Large intestine (tissue), 3 donors: Measurements from ENCODE around the gene SNW1. TPM values are rescaled to one million over a fixed set of nuclear protein-coding genes. Genes with fewer than 3 reads are reported as not detected.
A peak's percentile ranks its signal among the peaks of the same experiment; 100 is the strongest.

Experiments
- DNase-seq, 2 donors: peaks; one replicate each; pipeline versions ENCODE4 v3.0.0 to v3.0.0-alpha.2; 2013
- H3K27ac ChIP-seq: one replicate; pipeline ENCODE4 v1.5.1; 2013; ENCODE audit warnings: low read length
- H3K27me3 ChIP-seq: 2 replicates; pipeline ENCODE4 v1.6.1; 2013; ENCODE audit warnings: low read length; ENCODE audit not compliant: control insufficient read depth, insufficient read depth
- H3K36me3 ChIP-seq: 2 replicates; pipeline ENCODE4 v1.6.1; 2013; ENCODE audit warnings: low read length; ENCODE audit not compliant: control insufficient read depth, insufficient read depth
- H3K4me1 ChIP-seq: one replicate; pipeline ENCODE4 v1.6.1; 2013; ENCODE audit warnings: low read length; ENCODE audit not compliant: control insufficient read depth, insufficient read depth
- H3K4me3 ChIP-seq: one replicate; pipeline ENCODE4 v1.5.1; 2013; ENCODE audit warnings: low read length
- H3K9me3 ChIP-seq: one replicate; pipeline ENCODE4 v1.6.1; 2013; ENCODE audit warnings: mild to moderate bottlenecking, low read depth, low read length, moderate library complexity; ENCODE audit not compliant: control insufficient read depth
- WGBS: methylation state at CpG from one replicate; pipeline ENCODE4 v1.1.5; 2013; ENCODE audit warnings: low lambda C conversion rate; ENCODE audit not compliant: insufficient coverage; 5-methylcytosine and 5-hydroxymethylcytosine counted together
- polyA plus RNA-seq: library from polyadenylated mRNA; unstranded; fragments of 120-200 nt; gene quantifications from one replicate; pipeline ENCODE4 v1.2.1, GENCODE V29; 2013

Gene SNW1
- polyA plus RNA-seq, 1 donor, result 65.3 TPM

DNA sequence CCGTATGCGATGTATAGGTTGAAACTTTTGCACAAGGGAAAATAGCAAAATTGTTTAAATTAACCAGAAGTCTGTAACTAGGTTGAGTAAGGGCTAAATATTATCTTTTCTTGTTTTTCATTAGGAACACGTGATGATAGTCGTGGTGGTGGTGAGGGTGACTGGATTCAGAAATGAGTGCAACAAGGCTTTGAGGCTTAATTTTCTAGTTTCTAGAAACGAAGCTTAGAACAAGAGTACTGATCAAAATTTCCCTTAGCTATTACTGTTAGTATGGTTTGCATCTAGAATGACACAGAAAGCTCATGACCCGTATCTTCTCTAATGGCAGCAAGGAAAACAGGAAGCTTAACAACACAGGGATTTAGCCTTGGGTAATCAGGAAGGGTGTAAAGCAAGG lies 46.0 kb downstream of the SNW1 start:
- no peaks in the 10 kb centered on the region for H3K27me3 ChIP-seq
- H3K4me3 ChIP-seq, result no peak overlapping the region
- H3K36me3 ChIP-seq, result peaks cover 77% of the 10 kb centered on the region
- no peak overlapping the region for H3K27ac ChIP-seq
- peaks cover 4% of the 10 kb centered on the region for H3K4me1 ChIP-seq
- H3K9me3 ChIP-seq, result no peaks in the 10 kb centered on the region
- no peak for DNase-seq
- 100% methylated on average over 1 of the region's 6 CpGs for WGBS

DNA sequence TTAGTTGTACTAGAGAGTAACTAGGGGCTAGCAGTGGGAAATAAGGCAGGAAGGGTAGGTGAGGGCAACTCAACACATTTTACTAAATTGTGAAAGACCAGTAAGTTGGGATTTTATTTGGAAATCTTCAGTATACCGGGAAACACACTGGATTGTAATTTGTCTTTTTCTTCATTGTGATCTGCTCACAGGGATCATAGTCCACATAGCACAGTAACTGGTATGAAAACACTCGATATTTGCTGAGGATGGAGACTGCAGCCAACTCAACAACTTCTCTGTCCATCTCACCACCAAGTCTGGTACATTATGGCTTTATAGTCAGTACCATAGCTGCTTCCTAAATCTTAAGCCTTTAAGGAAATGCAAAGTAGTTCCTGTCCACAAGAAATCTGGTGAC lies 50.6 kb downstream of the SNW1 start:
- Histone ChIP-seq H3K36me3 (peaks cover 40% of the 10 kb centered on the region), H3K27me3 (no peaks in the 10 kb centered on the region), H3K27ac (no peak overlapping the region), H3K4me1 (peaks cover 18% of the 10 kb centered on the region), H3K9me3 (no peaks in the 10 kb centered on the region), H3K4me3 (no peak overlapping the region)
- WGBS, result no CpG with 5 or more reads among the region's 2 CpGs
- DNase-seq, result peak in 1 of 2 donors; percentile 3

DNA sequence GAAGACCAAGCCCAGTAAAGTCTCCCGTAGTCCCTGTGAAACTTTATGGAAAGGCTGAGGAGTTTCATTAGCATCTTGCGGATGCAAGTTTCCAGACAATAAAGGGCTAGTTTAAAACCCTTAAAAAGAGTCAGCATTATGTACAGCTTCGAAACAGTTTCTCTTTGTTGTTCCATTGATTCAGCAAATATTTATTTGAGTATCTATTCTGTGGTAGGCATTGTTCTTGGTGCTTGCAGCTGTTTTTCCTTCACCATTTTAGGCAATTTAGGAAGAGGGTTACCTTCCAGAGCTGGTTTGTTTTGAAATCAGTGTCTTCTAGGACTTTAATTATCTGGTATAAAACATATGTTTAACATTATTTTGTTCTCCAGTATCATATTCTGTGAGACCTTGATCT lies 51.5 kb downstream of the SNW1 start:
- Histone ChIP-seq H3K36me3 (peaks cover 35% of the 10 kb centered on the region), H3K27me3 (no peaks in the 10 kb centered on the region), H3K9me3 (no peaks in the 10 kb centered on the region), H3K4me1 (peaks cover 18% of the 10 kb centered on the region), H3K27ac (no peak overlapping the region), H3K4me3 (peak overlapping the region; percentile 76)
- DNase-seq, result no peak
- 40% methylated on average over 1 of the region's 3 CpGs for WGBS

DNA sequence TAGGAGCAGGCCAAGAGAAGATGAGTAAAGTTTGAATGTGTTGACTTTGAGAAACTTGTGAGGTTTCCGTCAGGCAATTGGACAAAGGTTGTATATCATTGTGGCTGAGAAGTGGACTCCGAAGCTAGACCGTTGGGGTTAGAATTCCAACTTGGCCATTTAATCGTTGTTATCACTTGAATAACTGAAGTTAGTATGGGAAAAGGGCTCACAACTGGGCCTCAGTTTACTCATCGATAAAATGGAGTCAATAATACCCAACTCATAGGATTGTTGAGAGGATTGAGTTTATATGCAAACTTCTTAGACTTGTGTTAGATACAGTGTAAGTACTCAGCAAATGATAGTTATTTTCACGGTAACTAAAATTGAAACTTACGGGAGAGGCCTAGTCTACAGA lies 52.2 kb downstream of the SNW1 start:
- Histone ChIP-seq H3K9me3 (no peaks in the 10 kb centered on the region), H3K27ac (no peak overlapping the region), H3K4me1 (peaks cover 18% of the 10 kb centered on the region), H3K4me3 (peak overlapping the region; percentile 76), H3K27me3 (no peaks in the 10 kb centered on the region), H3K36me3 (peaks cover 36% of the 10 kb centered on the region)
- peak in 1 of 2 donors; percentile 29 for DNase-seq
- 52% methylated on average over 2 of the region's 7 CpGs for WGBS

DNA sequence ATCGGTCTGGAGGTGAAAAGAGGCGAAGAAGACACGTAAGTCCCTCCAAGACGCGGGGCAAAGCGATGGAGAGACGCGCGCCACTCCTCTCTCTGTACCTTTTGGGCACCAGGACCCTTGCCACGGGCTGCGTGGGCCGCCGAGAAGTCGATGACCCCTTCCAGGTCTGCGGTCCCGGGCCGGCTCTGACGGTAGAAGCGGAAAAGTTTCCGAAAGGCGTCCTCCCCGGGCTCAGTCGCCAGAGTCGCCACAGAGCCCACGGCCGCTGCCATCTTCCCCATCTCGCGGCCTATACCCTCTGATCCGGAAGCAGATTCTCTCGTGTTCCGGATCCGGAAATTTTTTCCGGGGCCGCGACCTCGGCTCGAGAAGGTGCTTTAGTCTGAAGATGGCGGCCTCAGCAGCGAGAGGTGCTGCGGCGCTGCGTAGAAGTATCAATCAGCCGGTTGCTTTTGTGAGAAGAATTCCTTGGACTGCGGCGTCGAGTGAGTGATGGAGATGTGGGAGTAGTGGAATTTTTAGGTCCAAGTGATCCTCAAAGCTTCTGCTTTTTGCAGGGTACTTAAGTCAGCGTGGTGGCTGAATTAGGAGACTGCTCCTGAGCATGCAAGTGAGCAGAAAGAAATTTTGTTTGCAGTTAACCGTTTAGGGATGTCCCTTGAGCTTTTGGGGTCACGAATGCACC lies 53.1 kb downstream of the SNW1 start, which contains the start of the genes ALKBH1 and SLIRP:
Gene ALKBH1, minus strand, starts transcription at position 300 of the 685 bp plus-strand sequence. Its CDS starts 19 bp downstream, at position 281.
Gene SLIRP, plus strand, starts transcription at position 380 of the 685 bp plus-strand sequence. Its CDS starts 9 bp downstream, at position 389.
- H3K27me3 ChIP-seq, result no peaks in the 10 kb centered on the region
- H3K27ac ChIP-seq, result peak within 1 kb of the TSS; percentile 30
- H3K4me3 ChIP-seq, result peak within 1 kb of the TSS; percentile 76
- 0% methylated on average over 1 of the region's 49 CpGs for WGBS
- H3K4me1 ChIP-seq, result peaks cover 18% of the 10 kb centered on the region
- peaks cover 35% of the 10 kb centered on the region for H3K36me3 ChIP-seq
- DNase-seq, result peak; percentile 84 to 90
- no peaks in the 10 kb centered on the region for H3K9me3 ChIP-seq

DNA sequence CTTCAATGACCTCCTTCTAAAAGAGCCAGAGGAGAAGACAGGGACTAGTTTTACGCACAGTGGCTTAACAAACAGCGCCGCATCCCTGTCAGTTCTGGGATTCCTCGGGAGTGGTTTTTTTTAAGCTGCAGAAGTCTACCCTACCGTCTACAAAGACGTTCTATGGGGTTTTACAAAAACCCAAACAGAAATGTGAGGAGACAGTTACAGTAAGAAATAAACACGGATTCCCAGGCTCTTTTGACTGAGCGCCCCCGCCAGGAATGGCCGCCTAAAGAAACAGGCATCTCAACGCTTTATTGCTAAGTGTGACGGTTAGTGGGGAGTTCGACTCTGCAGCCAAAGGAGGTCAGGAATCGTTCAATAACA lies 53.6 kb downstream of the SNW1 start:
- H3K9me3 ChIP-seq, result no peaks in the 10 kb centered on the region
- WGBS, result no CpG with 5 or more reads among the region's 14 CpGs
- peak in 1 of 2 donors; percentile 56 for DNase-seq
- H3K4me3 ChIP-seq, result peak overlapping the region; percentile 76
- H3K36me3 ChIP-seq, result peaks cover 35% of the 10 kb centered on the region
- H3K27ac ChIP-seq, result no peak overlapping the region
- H3K27me3 ChIP-seq, result no peaks in the 10 kb centered on the region
- peaks cover 18% of the 10 kb centered on the region for H3K4me1 ChIP-seq

DNA sequence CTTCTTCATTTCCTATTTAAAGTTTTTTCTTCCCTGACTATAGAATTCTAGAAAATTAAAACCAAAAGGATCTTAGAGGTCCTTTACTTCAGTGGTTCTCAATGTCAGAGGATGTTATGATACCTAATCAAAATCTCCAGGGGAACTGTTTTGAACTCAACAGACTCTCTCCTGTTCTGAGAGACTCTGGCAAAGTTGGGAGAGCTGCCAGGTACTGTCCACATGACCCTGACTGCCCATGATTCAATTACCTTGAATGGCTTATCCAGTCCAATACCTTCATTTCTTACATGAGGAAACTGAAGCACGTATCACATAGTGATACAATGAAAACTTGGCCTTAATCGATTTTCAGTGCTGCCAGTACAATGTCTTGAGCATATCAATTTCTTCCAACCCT lies 69.7 kb downstream of the SNW1 start:
- H3K4me1 ChIP-seq, result no peaks in the 10 kb centered on the region
- no peak for DNase-seq
- no peak overlapping the region for H3K27ac ChIP-seq
- H3K36me3 ChIP-seq, result peaks cover 43% of the 10 kb centered on the region
- no peaks in the 10 kb centered on the region for H3K27me3 ChIP-seq
- no peaks in the 10 kb centered on the region for H3K9me3 ChIP-seq
- WGBS, result 100% methylated on average over 1 of the region's 2 CpGs
- no peak overlapping the region for H3K4me3 ChIP-seq

DNA sequence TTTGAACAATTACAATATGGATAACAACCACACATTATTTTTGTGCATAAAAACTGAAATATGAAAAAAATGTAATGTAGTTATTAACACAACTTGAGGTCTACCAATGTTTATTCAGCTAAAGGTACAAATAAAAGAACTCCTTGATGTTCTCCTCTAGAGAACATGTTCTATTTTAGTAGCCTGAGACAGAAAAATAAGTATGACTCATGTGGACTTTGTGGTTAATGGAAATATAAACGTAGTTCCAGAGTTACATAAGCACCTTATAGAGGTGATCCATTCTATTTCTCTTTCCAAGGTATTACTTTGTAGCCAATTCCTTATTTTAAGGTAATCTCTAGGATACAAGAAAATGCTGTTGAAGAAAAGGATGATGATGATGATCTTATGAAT lies 78.8 kb downstream of the SNW1 start:
- Histone ChIP-seq H3K9me3 (no peaks in the 10 kb centered on the region), H3K27me3 (no peaks in the 10 kb centered on the region), H3K4me3 (no peak overlapping the region), H3K4me1 (peaks cover 10% of the 10 kb centered on the region), H3K36me3 (peaks cover 26% of the 10 kb centered on the region), H3K27ac (peak overlapping the region; percentile 26)
- WGBS, result 38% methylated on average over 1 of the region's 1 CpG
- DNase-seq, result peak in 1 of 2 donors; percentile 46

DNA sequence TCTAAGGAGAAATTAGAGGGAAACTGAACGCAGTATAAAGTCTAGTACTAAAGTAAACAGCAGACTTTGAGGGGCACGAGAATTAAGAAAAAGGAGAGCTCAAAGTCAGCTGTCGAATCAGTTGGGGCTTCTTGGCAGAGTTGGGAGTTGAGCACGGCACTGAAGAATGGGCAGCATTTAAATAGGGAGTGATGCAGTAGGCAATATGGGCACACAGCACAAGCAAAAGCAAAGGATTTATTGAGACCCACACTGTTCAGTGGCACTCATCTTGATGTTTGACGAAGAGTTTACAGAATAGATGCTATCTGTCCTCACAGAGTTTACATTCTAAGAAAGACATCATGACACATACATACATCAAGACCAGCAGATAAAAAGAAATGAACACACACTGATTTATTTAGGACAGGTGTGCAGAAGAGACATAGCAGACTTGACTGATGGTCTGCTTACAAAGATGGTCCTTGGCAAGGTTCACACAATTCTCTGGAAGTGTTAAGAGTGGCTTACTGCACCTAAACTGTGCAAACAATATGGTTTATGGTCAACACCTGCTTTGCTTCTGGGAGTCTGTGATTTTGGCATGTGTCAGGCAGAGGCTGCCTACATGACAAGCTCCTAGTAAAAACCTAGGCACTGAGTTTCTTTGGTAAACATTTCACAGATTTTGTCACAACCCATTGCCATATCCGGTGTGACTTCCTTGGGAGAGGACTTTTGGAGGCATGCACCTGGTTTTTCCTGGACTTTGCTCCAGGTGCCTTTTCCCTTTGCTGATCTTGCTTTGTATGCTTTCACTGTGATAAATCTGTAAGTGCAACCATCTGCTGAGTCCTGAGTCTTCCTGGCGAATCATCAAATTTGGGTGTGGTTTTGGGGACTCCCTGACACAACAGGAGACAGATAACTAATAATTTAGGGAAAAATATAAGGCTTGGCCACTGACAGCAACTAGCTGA lies 79.5 kb downstream of the SNW1 start:
- 93% methylated on average over 4 of the region's 7 CpGs for WGBS
- no peaks in the 10 kb centered on the region for H3K9me3 ChIP-seq
- H3K36me3 ChIP-seq, result peaks cover 25% of the 10 kb centered on the region
- DNase-seq, result peak; percentile 57 to 86
- no peaks in the 10 kb centered on the region for H3K27me3 ChIP-seq
- H3K4me3 ChIP-seq, result no peak overlapping the region
- peaks cover 10% of the 10 kb centered on the region for H3K4me1 ChIP-seq
- peak overlapping the region; percentile 11 for H3K27ac ChIP-seq

DNA sequence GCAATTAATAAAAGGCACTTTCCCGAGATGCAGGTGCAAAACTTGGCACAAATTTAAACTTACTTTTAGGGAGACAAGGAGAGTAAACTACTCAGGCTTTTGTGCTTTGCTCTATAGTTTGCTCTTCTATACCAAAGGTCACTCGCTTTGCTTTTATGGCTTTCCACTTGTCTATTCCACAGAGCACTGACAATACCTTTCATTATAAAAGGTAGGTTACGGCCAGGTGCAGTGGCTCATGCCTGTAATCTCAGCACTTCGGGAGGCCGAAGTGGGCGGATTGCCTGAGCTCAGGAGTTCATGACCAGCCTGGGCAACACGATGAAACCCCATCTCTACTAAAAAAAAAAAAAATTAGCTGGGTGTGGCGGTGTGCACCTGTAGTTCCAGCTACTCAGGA lies 86.0 kb downstream of the SNW1 start:
- Histone ChIP-seq H3K4me3 (no peak overlapping the region), H3K36me3 (peaks cover 41% of the 10 kb centered on the region), H3K27ac (peak overlapping the region; percentile 17), H3K4me1 (peaks cover 8% of the 10 kb centered on the region), H3K9me3 (no peaks in the 10 kb centered on the region), H3K27me3 (no peaks in the 10 kb centered on the region)
- WGBS, result no CpG with 5 or more reads among the region's 8 CpGs
- peak; percentile 15 to 78 for DNase-seq
